Breast epithelium (tissue), 4 donors: ENCODE results near the gene LIME1. TPM values are rescaled to one million over a fixed set of nuclear protein-coding genes. Genes with fewer than 3 reads are reported as not detected.

Experiments
- DNase-seq, 2 donors: peaks; one replicate each; pipeline ENCODE4 v3.0.0-alpha.2; 2019; ENCODE audit warnings: low spot score in 2 of 2
- H3K27ac ChIP-seq, 2 donors: fragments of 200-600 bp; sonication (generic) in 1 of 2; one replicate each; pipeline ENCODE4 v1.5.1; 2016 to 2019; ENCODE audit warnings: mild to moderate bottlenecking in 1 of 2
- H3K27me3 ChIP-seq, 2 donors: fragments of 200-600 bp; sonication (generic) in 1 of 2; one replicate each; pipeline versions ENCODE4 v1.5.1 to v1.6.0; 2017 to 2019; ENCODE audit warnings: control low read depth in 1 of 2, mild to moderate bottlenecking in 1 of 2
- H3K36me3 ChIP-seq: fragments of 200-600 bp; one replicate; pipeline ENCODE4 v1.5.1; 2019
- H3K4me1 ChIP-seq, 2 donors: fragments of 200-600 bp; sonication (generic); one replicate each; pipeline ENCODE4 v1.5.1; 2016 to 2019; ENCODE audit warnings: control low read depth in 1 of 2
- H3K4me3 ChIP-seq, 3 donors: fragments of 200-600 bp; sonication (generic); 1 replicate in 2 of 3; 2 replicates in 1 of 3; pipeline ENCODE4 v1.5.1; 2016 to 2019; ENCODE audit warnings: mild to moderate bottlenecking in 3 of 3, moderate library complexity in 2 of 3
- H3K9me3 ChIP-seq, 2 donors: fragments of 200-600 bp; sonication (generic) in 1 of 2; one replicate each; pipeline ENCODE4 v1.5.1; 2016 to 2019; ENCODE audit warnings: control low read depth in 1 of 2
- POLR2A ChIP-seq: fragments of 450-650 bp; IDR thresholded peaks from one replicate; pipeline ENCODE4 v1.6.1; 2016; ENCODE audit warnings: antibody characterized with exemption, mild to moderate bottlenecking, moderate library complexity
- POLR2AphosphoS5 ChIP-seq, 3 donors: sonication (generic); formaldehyde crosslinking; IDR thresholded peaks; one replicate each; pipeline ENCODE4 v1.6.1; 2017; ENCODE audit warnings: antibody characterized with exemption in 3 of 3
- intact Hi-C: fragments of 100-400 bp; cut with DNase I; formaldehyde crosslinking; loops from one replicate; pipeline ENCODE4 v1.15.1; 2023; ENCODE audit warnings: low total_unique reads
- total RNA-seq, 3 donors: library from RNA; depleted of rRNA; stranded (reverse); fragments of >200 nt; gene quantifications; one replicate each; pipeline ENCODE4 v1.1.0, GENCODE V29; 2016
- TF ChIP-seq, protein P1 (sequence below), 3 donors: fragments of 450-650 bp; IDR thresholded peaks; one replicate each; pipeline ENCODE4 v1.5.1; 2016 to 2017; ENCODE audit warnings: antibody characterized with exemption in 3 of 3, mild to moderate bottlenecking in 3 of 3, moderate library complexity in 3 of 3

The LIME1 gene
- total RNA-seq, 3 donors from 2014 or later = 7.0 to 16.7 (median 12.0) TPM

DNA sequence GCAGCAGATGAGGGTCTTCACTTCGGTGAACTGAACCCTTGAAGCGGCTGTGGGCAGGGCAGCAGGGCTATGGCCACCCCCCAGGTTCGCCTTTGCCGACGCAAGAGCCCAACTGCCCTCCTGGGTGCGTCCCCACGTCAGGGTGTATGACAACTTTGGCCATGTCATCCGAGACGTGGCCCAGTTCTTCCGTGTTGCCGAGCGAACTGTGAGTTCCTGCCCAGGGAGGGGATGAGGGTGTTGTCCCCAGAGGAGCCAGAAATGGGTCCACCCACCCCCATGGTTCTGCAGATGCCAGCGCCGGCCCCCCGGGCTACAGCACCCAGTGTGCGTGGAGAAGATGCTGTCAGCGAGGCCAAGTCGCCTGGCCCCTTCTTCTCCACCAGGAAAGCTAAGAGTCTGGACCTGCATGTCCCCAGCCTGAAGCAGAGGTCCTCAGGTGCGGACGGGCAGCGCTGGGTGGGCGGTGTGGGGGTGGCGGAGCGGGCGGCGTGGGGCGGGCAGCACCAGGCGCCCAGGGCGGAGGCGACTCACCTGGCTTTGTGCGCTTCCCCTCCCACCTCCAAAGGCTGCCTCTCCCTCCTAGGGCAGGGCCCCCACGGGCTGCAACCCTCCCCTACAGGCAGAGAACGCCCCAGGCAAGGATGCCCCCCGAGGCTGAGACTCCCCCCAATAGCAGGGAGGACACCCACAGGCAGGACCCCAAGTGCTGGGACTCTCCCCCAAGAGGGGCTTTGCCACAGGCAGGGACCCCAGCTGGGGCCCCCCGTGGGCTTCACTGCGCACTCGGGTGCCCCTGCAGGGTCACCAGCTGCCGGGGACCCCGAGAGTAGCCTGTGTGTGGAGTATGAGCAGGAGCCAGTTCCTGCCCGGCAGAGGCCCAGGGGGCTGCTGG lies 46.2 kb upstream of the LIME1 start:
- no peak overlapping the region for H3K4me3 ChIP-seq
- no peaks in the 10 kb centered on the region for H3K9me3 ChIP-seq
- peaks cover 0 to 9% of the 10 kb centered on the region in 2 donors for H3K4me1 ChIP-seq
- H3K27ac ChIP-seq = peak overlapping the region in 1 of 2 donors; percentile 96
- H3K36me3 ChIP-seq = no peaks in the 10 kb centered on the region
- H3K27me3 ChIP-seq = no peaks in the 10 kb centered on the region
- intact Hi-C loops = no loop called here
- TF ChIP-seq POLR2A = no peak
- TF ChIP-seq POLR2AphosphoS5 (IDR thresholded peaks at IDR 0.05) = no peak
- TF ChIP-seq, protein P1, sequence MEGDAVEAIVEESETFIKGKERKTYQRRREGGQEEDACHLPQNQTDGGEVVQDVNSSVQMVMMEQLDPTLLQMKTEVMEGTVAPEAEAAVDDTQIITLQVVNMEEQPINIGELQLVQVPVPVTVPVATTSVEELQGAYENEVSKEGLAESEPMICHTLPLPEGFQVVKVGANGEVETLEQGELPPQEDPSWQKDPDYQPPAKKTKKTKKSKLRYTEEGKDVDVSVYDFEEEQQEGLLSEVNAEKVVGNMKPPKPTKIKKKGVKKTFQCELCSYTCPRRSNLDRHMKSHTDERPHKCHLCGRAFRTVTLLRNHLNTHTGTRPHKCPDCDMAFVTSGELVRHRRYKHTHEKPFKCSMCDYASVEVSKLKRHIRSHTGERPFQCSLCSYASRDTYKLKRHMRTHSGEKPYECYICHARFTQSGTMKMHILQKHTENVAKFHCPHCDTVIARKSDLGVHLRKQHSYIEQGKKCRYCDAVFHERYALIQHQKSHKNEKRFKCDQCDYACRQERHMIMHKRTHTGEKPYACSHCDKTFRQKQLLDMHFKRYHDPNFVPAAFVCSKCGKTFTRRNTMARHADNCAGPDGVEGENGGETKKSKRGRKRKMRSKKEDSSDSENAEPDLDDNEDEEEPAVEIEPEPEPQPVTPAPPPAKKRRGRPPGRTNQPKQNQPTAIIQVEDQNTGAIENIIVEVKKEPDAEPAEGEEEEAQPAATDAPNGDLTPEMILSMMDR (IDR thresholded peaks at IDR 0.05) = no peak
- no peak for DNase-seq

GRCh38 chr20:63690898-63691710 lies 45.4 kb upstream of the LIME1 start:
- intact Hi-C loops = no loop called here
- H3K4me3 ChIP-seq = no peak overlapping the region
- H3K4me1 ChIP-seq = peaks cover 4 to 9% of the 10 kb centered on the region in 2 donors
- H3K27ac ChIP-seq = peak overlapping the region in 1 of 2 donors; percentile 69
- H3K36me3 ChIP-seq = no peaks in the 10 kb centered on the region
- TF ChIP-seq POLR2A = no peak
- TF ChIP-seq, protein P1 (IDR thresholded peaks at IDR 0.05) = no peak
- no peak for TF ChIP-seq POLR2AphosphoS5 (IDR thresholded peaks at IDR 0.05)
- no peaks in the 10 kb centered on the region for H3K9me3 ChIP-seq
- DNase-seq = no peak
- no peaks in the 10 kb centered on the region for H3K27me3 ChIP-seq

DNA sequence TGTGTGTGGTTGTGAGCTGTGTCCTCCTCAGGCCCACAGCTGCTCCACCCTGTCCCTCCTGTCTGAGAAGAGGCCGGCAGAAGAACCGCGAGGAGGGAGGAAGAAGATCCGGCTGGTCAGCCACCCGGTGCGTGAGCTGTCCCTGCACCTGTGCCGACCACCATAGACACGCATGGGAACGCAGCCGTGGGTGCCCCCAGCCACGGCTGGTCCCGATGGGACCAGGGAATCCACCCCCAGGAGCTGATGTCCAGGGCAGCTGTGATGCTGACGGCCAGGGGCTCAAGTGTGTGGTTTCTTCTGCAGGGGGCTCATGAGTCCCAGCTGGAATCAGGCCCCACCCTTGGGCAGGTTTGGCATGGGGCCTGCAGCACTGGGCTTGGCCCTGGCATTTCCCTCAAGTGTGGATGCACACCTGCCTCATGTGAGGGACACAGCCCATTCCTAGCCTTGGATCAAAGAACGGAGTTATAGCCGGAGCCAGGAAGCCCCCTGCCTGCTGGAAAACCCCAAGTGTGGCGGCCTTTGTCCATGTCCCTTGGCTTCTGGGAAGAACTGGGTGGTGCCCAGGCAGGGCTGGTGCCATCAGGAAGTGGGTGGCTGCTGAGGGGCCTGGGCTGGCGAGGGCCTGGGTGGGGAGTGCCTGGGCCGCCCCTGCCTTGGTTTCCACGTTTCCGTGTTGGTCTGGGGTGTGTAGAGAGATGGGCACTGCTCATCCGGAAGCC lies 44.6 kb upstream of the LIME1 start:
- TF ChIP-seq, protein P1 (IDR thresholded peaks at IDR 0.05) = no peak
- TF ChIP-seq POLR2A = no peak
- no peak for TF ChIP-seq POLR2AphosphoS5 (IDR thresholded peaks at IDR 0.05)
- peak overlapping the region in 1 of 2 donors; percentile 69 for H3K27ac ChIP-seq
- H3K9me3 ChIP-seq = no peaks in the 10 kb centered on the region
- H3K4me3 ChIP-seq = no peak overlapping the region
- intact Hi-C loops = no loop called here
- peaks cover 3 to 7% of the 10 kb centered on the region in 2 donors for H3K4me1 ChIP-seq
- H3K36me3 ChIP-seq = no peaks in the 10 kb centered on the region
- H3K27me3 ChIP-seq = no peaks in the 10 kb centered on the region
- no peak for DNase-seq

DNA sequence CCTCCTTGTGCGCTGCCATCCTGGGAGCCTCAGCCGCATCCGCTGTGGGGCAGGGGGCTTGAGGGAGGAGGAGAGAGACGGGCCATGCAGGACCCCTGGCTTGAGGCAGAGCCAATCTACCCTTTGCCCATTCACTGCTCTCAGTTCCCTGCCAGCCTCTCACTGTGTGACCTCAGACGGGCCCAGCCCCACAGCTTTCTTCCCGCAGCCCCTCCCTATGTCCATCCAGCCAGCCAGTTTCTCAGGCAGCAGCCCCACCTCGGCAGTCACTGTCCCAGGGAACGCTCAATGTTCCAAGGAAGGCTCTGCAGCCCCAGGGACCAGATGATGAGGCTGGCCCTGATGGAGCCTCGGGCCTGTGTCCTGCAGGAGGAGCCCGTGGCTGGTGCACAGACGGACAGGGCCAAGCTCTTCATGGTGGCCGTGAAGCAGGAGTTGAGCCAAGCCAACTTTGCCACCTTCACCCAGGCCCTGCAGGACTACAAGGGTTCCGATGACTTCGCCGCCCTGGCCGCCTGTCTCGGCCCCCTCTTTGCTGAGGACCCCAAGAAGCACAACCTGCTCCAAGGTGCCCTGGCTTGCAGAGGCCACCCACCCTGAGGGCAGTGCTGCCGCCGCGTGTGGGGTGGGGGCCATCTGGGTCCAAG lies 43.9 kb upstream of the LIME1 start:
- peak overlapping the region in 1 of 2 donors; percentile 69 for H3K27ac ChIP-seq
- intact Hi-C loops = no loop called here
- DNase-seq = no peak

More for the DNA sequence above, 43.9 kb upstream of the LIME1 start:
- Histone ChIP-seq H3K9me3 (no peaks in the 10 kb centered on the region), H3K36me3 (no peaks in the 10 kb centered on the region), H3K27me3 (no peaks in the 10 kb centered on the region), H3K4me3 (no peak overlapping the region), H3K4me1 (peaks cover 3 to 14% of the 10 kb centered on the region in 2 donors)
- no peak for TF ChIP-seq POLR2AphosphoS5 (IDR thresholded peaks at IDR 0.05)
- no peak for TF ChIP-seq POLR2A
- TF ChIP-seq, protein P1 (IDR thresholded peaks at IDR 0.05) = no peak
